ENCODE results near the gene PACC1.

DNA sequence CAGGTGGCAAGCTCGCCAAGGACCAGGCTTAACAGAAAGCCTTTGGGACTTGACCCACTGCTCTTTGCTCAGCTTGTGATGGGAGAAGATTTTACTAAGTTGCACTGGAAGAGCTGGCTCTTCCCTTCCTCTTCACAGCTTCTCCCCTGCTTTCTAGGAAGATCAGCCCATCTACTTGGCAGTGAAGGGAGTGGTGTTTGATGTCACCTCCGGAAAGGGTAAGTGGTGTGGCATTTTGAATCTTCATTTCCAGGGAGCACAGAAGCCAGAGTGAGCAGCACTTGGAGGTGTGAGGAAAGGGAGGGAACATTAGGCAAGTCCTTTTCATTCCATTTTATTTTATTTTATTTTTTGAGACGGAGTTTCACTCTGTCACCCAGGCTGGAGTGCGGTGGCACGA is 27.7 kb upstream of the PACC1 start:
- TF ChIP-seq, protein P1, sequence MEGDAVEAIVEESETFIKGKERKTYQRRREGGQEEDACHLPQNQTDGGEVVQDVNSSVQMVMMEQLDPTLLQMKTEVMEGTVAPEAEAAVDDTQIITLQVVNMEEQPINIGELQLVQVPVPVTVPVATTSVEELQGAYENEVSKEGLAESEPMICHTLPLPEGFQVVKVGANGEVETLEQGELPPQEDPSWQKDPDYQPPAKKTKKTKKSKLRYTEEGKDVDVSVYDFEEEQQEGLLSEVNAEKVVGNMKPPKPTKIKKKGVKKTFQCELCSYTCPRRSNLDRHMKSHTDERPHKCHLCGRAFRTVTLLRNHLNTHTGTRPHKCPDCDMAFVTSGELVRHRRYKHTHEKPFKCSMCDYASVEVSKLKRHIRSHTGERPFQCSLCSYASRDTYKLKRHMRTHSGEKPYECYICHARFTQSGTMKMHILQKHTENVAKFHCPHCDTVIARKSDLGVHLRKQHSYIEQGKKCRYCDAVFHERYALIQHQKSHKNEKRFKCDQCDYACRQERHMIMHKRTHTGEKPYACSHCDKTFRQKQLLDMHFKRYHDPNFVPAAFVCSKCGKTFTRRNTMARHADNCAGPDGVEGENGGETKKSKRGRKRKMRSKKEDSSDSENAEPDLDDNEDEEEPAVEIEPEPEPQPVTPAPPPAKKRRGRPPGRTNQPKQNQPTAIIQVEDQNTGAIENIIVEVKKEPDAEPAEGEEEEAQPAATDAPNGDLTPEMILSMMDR (conservative IDR thresholded peaks at IDR 0.05 in 1 of 2, IDR thresholded peaks at IDR 0.05 in 1 of 2; ENCODE audit: extremely low read depth in 1 of 2, insufficient read depth in 1 of 2, low read depth in 1 of 2, low read length in 2 of 2) = no peak
- no peak for TF ChIP-seq EZH2 (IDR thresholded peaks at IDR 0.05; ENCODE audit: borderline replicate concordance, low read length)
